ENCODE data around the gene AFG3L2. TPM values are rescaled to one million over a fixed set of nuclear protein-coding genes. Genes with fewer than 3 reads are reported as not detected.

The AFG3L2 gene
- total RNA-seq, 1 experiment from 2014 or later: 73.5 TPM

GRCh38 chr18:12405066-12405465 lies 28.0 kb upstream of the AFG3L2 start:
- Histone ChIP-seq H2AFZ (ENCODE audit: low read length) (no peak overlapping the region), H3K27me3 (ENCODE audit: insufficient read depth, low read length) (peaks cover 3% of the 10 kb centered on the region; the same call in 1 of the 2 replicates), H4K91ac (ENCODE audit: insufficient read length, low read depth, low read length) (no peak overlapping the region), H3K4ac (ENCODE audit: low read depth, low read length) (no peak overlapping the region), H4K20me1 (ENCODE audit: control insufficient read depth, insufficient read depth, insufficient read length) (no peaks in the 10 kb centered on the region), H3K23me2 (ENCODE audit: insufficient read length, low read depth, low read length, poor library complexity, severe bottlenecking) (peaks cover 8% of the 10 kb centered on the region), H3K9ac (ENCODE audit: extremely low read depth, insufficient read length, low read length) (no peak overlapping the region), H4K8ac (replicated peaks; ENCODE audit: insufficient read length, low read depth, low read length) (no peak overlapping the region), H3K9me3 (ENCODE audit: control insufficient read depth, low read depth, low read length) (no peaks in the 10 kb centered on the region), H3K4me1 (ENCODE audit: insufficient read depth, low read length) (no peaks in the 10 kb centered on the region; the same call in 1 of the 2 replicates), H2BK12ac (ENCODE audit: insufficient read length, low read depth, low read length) (no peak overlapping the region), H3K18ac (ENCODE audit: insufficient read length, low read depth, low read length) (no peak overlapping the region), H3K56ac (ENCODE audit: insufficient read length, low read depth, low read length) (no peak overlapping the region), H4K5ac (ENCODE audit: insufficient read length, low read depth, low read length) (no peak overlapping the region), H3K79me1 (ENCODE audit: insufficient read depth, low read depth, low read length, poor library complexity, severe bottlenecking) (no peaks in the 10 kb centered on the region), H2BK20ac (ENCODE audit: low read depth, low read length, poor library complexity, severe bottlenecking) (no peak overlapping the region), H3T11ph (ENCODE audit: low read length) (no peak overlapping the region), H2AK5ac (ENCODE audit: insufficient read length, low read length) (no peak overlapping the region), H3K79me2 (ENCODE audit: insufficient read depth, low read length) (no peaks in the 10 kb centered on the region), H2BK5ac (ENCODE audit: insufficient read length, low read length) (no peak overlapping the region), H3K4me2 (ENCODE audit: insufficient read depth, insufficient read length, low read length) (no peak overlapping the region), H2BK120ac (ENCODE audit: low read depth, low read length, poor library complexity, severe bottlenecking) (no peak overlapping the region), H3K23ac (ENCODE audit: insufficient read length, low read depth, low read length) (no peak overlapping the region), H2BK15ac (ENCODE audit: low read depth, low read length) (no peak overlapping the region), H3K27ac (ENCODE audit: insufficient read length, low read depth, low read length) (no peak overlapping the region), H3K14ac (ENCODE audit: insufficient read depth, low read length) (no peak overlapping the region)
- no peak overlapping the region for H3K27ac Mint-ChIP-seq
- no CpG with 5 or more reads among the region's 3 CpGs for WGBS (ENCODE audit: extremely low coverage, insufficient read length, low lambda C conversion rate)
- TF ChIP-seq CTCF (conservative IDR thresholded peaks at IDR 0.05): no peak
- H3K4me1 Mint-ChIP-seq: peaks cover 27 to 28% of the 10 kb centered on the region in 2 experiments
- H3K4me3 Mint-ChIP-seq: no peak overlapping the region
- no peak for DNase-seq
- peaks cover 3% of the 10 kb centered on the region in 2 experiments; a peak in 3 of 5 replicates for H3K9me3 Mint-ChIP-seq
- peaks cover 55% of the 10 kb centered on the region for H3K27me3 Mint-ChIP-seq (ENCODE audit: low read depth)
- peaks cover 0 to 2% (median 0%) of the 10 kb centered on the region in 3 experiments; a peak in 1 of 7 replicates for H3K36me3 Mint-ChIP-seq (ENCODE audit: insufficient read depth in 1 of 3, low read depth in 3 of 3)
